Activated naive CD4-positive, alpha-beta T cell treated with anti-CD3 and anti-CD28 coated beads for 36 hours (primary cell): ENCODE measurements around the gene GRPEL1. TPM values are rescaled to one million over a fixed set of nuclear protein-coding genes. Genes with fewer than 3 reads are reported as not detected.

Source experiments
- CTCF ChIA-PET: fragments of 350-600 bp; sonication (Branson Sonifier 250); formaldehyde crosslinking; loops from one replicate; lab custom pipeline; 2021; ENCODE audit warnings: antibody characterized with exemption; lab: Charles Lee
- DNase-seq: peaks from one replicate; pipeline ENCODE4 v3.0.0-alpha.2; 2020
- H3K27ac Mint-ChIP-seq: one replicate; pipeline ENCODE4 v1.8.0; 2021; ENCODE audit warnings: mild to moderate bottlenecking, mixed read lengths
- H3K27me3 Mint-ChIP-seq: one replicate; pipeline ENCODE4 v1.8.0; 2021; ENCODE audit warnings: low read depth, mixed read lengths
- H3K36me3 Mint-ChIP-seq: one replicate; pipeline ENCODE4 v1.8.0; 2021; ENCODE audit warnings: low read depth, mixed read lengths
- H3K4me1 Mint-ChIP-seq: one replicate; pipeline ENCODE4 v1.8.0; 2021; ENCODE audit warnings: low read depth, mixed read lengths
- H3K4me3 Mint-ChIP-seq: one replicate; pipeline ENCODE4 v1.8.0; 2021; ENCODE audit warnings: mild to moderate bottlenecking, moderate library complexity, mixed read lengths
- H3K9me3 Mint-ChIP-seq: one replicate; pipeline ENCODE4 v1.8.0; 2021; ENCODE audit warnings: mixed read lengths
- intact Hi-C: fragments of 100-400 bp; cut with micrococcal nuclease; formaldehyde crosslinking; loops from one replicate; pipeline ENCODE4 v1.15.1; 2023
- total RNA-seq, 2 experiments: library from RNA; stranded (reverse); gene quantifications; one replicate each; pipeline ENCODE4 v1.2.3, GENCODE V29; 2021

GRPEL1 gene
- total RNA-seq, 2 experiments from 2014 or later: 53.7 to 53.9 TPM

DNA sequence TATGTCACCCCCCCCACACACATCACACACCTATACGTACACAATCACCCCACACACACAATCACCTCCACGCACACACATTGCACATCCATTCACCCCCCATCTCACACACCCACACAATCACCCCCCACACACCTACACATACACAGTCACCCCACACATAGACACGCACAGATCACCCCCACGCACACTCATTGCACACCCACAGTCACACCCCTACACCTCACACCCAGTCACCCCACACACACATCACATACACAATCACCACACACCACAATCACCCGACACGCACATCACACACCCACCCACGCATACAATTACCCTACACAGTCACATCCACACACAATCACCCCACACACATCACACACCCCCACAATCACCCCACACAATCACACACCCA is 40.6 kb downstream of the GRPEL1 start:
- CTCF ChIA-PET: no interaction called here
- Mint-ChIP-seq H3K27ac (no peak overlapping the region), H3K4me3 (no peak overlapping the region), H3K36me3 (peaks cover 19% of the 10 kb centered on the region), H3K9me3 (no peaks in the 10 kb centered on the region), H3K4me1 (no peaks in the 10 kb centered on the region), H3K27me3 (no peaks in the 10 kb centered on the region)
- intact Hi-C loops: no loop called here
- no peak for DNase-seq

DNA sequence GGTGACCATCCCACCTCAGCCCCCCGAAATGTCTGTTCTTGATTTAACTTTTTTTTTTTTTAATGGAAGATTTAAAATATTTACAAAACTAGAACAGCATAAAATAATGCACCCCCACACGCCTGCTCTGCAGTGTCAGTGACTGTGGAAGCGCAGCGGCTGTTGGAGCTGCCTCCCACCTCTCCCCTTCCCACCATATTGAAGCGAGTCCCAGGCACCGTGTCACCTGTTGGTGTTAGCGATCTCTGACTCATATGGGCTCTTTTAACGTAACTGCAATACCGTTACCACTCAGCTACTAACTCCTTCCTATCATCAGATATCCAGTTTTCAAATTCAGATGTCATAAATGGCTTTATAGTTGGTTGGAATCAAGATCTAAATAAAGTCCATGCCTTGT is 41.8 kb downstream of the GRPEL1 start:
- Mint-ChIP-seq H3K27ac (no peak overlapping the region), H3K9me3 (no peaks in the 10 kb centered on the region), H3K36me3 (peaks cover 20% of the 10 kb centered on the region), H3K4me1 (no peaks in the 10 kb centered on the region), H3K27me3 (no peaks in the 10 kb centered on the region), H3K4me3 (no peak overlapping the region)
- CTCF ChIA-PET: no interaction called here
- DNase-seq: no peak
- intact Hi-C loops: no loop called here

DNA sequence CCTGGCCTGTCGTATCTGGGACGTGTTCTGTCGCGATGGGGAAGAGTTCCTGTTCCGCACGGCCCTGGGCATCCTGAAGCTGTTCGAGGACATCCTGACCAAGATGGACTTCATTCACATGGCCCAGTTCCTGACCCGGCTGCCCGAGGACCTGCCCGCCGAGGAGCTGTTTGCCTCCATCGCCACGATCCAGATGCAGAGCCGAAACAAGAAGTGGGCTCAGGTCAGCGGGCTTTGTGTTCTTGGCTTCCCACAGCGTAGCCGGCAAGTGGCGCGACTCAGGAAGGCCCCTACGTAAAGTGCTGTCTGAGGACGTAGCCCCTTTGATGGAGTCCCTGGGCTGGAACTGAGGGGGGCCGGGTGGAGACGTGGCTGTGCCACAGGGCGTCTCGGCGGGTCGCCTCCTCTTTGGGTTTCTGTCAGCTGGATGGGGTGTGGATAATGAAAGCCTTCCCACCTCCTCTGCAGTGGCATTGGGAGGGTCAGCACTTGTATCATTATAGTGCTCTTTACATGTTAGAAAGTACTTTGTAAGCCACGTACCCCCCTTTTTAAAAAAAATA is 42.7 kb downstream of the GRPEL1 start:
- no peak overlapping the region for H3K4me3 Mint-ChIP-seq
- H3K27me3 Mint-ChIP-seq: no peaks in the 10 kb centered on the region
- peaks cover 20% of the 10 kb centered on the region for H3K36me3 Mint-ChIP-seq
- CTCF ChIA-PET: interaction anchor here (0.5 kb wide), 1 partner anchor 118 kb away, joined by 3 read pairs; no protein-coding TSS in a partner anchor
- H3K27ac Mint-ChIP-seq: no peak overlapping the region
- no peaks in the 10 kb centered on the region for H3K9me3 Mint-ChIP-seq
- DNase-seq: no peak
- intact Hi-C loops: no loop called here
- no peaks in the 10 kb centered on the region for H3K4me1 Mint-ChIP-seq

DNA sequence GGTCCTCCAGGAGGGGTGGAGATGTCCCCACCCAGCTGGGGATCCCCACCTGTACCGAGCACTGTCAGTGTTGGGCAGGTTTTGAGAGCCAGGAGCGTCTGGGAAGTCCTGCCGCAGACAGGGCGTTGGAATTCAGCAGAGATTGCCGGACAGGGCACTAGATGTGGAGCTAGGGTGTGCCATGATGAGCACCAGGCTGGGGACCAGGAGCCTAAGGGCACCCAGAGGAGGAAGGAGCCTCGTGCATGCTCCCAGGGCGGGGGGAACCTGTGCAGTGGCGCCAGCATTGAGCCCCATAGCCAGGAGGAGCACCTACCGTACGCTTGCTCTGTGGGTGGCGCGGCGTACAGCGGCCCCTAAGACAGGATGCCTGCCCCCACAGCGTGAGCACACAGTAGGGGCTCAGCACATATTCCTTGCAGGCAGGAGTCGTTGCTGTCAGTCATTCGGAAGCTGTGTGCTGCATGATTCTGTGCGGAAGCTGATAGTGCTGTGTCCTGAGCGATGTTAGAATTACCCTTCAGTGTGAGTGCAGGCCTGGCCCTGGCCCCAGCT is 43.5 kb downstream of the GRPEL1 start:
- DNase-seq: no peak
- H3K9me3 Mint-ChIP-seq: no peaks in the 10 kb centered on the region
- peaks cover 20% of the 10 kb centered on the region for H3K36me3 Mint-ChIP-seq
- no peaks in the 10 kb centered on the region for H3K4me1 Mint-ChIP-seq
- CTCF ChIA-PET: interaction anchor here (0.5 kb wide), 1 partner anchor 118 kb away, joined by 3 read pairs; no protein-coding TSS in a partner anchor
- H3K27me3 Mint-ChIP-seq: no peaks in the 10 kb centered on the region
- intact Hi-C loops: no loop called here
- no peak overlapping the region for H3K4me3 Mint-ChIP-seq
- no peak overlapping the region for H3K27ac Mint-ChIP-seq

DNA sequence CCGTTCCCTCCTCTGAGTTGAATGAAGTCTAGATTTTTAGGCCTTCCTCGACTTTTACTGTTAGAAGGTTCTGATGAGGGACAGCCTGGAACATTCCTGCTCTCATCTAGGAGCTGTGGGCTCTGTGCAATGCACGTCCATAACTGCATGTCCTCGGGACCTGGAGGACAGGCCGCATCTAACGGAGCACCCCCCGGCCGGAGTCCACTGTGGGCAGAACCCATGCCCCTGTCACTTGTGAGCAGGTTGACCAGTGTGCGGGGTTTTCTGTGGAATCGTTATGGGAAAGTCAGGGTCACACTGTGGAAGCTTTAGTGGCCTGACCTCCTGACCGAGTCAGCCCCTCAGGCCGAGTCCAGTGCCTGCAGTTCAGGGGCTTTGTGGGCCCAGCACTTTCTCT is 44.0 kb downstream of the GRPEL1 start:
- no peaks in the 10 kb centered on the region for H3K27me3 Mint-ChIP-seq
- no peak overlapping the region for H3K27ac Mint-ChIP-seq
- CTCF ChIA-PET: no interaction called here
- intact Hi-C loops: no loop called here
- no peak overlapping the region for H3K4me3 Mint-ChIP-seq
- no peaks in the 10 kb centered on the region for H3K9me3 Mint-ChIP-seq
- no peaks in the 10 kb centered on the region for H3K4me1 Mint-ChIP-seq
- no peak for DNase-seq
- H3K36me3 Mint-ChIP-seq: peaks cover 18% of the 10 kb centered on the region

DNA sequence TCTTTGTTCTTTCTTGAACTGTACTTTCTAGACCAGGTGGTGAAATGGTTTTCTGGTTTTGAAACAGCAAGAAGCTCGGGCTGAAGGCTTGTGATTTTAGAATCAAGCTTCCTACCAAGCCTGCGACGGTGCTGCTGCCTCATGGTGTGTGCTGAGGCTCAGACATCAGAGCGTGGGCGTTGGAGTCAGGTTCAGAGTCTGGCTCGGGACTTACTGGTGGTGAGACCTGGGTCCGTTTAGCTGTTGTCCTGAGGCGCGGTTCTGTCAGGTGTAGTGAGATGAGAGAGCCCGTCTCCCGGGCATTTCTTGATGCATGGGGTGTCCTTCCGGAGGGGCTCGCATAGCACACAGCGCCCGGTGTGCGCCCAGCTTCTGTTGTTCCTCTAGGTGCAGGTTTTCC is 44.4 kb downstream of the GRPEL1 start:
- intact Hi-C loops: no loop called here
- no peaks in the 10 kb centered on the region for H3K4me1 Mint-ChIP-seq
- no peak overlapping the region for H3K27ac Mint-ChIP-seq
- H3K27me3 Mint-ChIP-seq: no peaks in the 10 kb centered on the region
- peaks cover 17% of the 10 kb centered on the region for H3K36me3 Mint-ChIP-seq
- no peak overlapping the region for H3K4me3 Mint-ChIP-seq
- no peaks in the 10 kb centered on the region for H3K9me3 Mint-ChIP-seq
- DNase-seq: no peak
- CTCF ChIA-PET: no interaction called here

DNA sequence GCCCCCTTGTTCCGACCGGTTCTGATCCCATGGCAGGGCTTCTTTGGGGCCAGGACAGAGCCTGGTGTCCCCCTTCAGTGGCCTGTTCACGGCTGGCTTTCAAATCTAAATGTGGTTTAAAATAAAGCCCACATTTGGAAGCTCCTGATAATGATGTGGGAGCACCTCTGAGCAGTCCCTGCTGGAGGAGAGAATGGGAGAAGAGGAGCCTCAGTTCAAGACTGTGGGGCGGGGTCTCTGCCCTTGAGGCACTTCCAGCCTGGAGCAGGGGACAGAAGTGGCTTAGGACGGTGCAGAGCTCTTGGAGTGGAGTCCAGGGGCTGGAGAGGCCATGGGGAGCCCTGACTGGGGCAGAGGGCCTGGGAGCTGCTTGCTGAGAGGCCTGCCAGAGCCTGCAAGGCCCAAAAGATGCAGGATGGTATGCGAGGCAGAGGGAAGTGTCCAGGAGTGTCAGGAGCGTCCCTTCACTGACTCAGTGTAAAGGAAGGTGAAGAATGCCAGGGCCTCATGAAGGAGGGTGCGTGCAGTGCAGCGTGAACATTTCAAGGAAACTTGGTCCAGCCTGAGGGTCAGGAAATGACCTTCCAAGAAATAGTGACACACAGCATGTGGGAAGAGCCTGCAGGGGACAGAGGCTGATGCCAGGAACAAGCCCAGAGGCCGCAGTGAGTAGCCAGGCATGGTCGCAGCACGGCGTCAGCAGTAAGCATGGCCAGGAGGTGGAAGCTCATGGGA is 45.8 kb downstream of the GRPEL1 start:
- Mint-ChIP-seq H3K36me3 (peaks cover 10% of the 10 kb centered on the region), H3K27me3 (no peaks in the 10 kb centered on the region), H3K9me3 (no peaks in the 10 kb centered on the region), H3K4me3 (no peak overlapping the region), H3K27ac (no peak overlapping the region), H3K4me1 (no peaks in the 10 kb centered on the region)
- CTCF ChIA-PET: interaction anchor here (0.6 kb wide), 2 partner anchors 146 to 305 kb away, joined by 3 to 4 read pairs; no protein-coding TSS in a partner anchor
- intact Hi-C loops: no loop called here
- no peak for DNase-seq

DNA sequence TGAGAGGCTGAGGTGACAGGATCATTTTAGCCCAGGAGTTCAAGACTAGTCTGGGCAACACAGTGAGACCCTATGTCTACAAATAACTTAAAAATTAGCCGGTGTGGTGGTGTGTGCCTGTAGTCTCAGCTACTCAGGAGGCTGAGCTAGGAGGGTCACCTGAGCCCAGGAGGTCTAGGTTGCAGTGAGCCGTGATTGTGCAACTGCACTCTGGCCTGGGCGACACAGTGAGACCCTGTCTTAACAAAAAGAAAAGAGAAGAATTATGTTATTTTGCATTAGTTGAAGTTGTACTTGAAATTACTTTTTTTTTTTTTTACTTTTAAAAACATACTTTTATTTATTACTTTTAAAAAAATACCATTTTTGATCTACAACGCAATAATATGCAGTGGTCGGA is 46.5 kb downstream of the GRPEL1 start:
- Mint-ChIP-seq H3K36me3 (peaks cover 5% of the 10 kb centered on the region), H3K4me3 (no peak overlapping the region), H3K27ac (no peak overlapping the region), H3K9me3 (no peaks in the 10 kb centered on the region), H3K27me3 (no peaks in the 10 kb centered on the region), H3K4me1 (no peaks in the 10 kb centered on the region)
- no peak for DNase-seq
- CTCF ChIA-PET: interaction anchor here (0.6 kb wide), 1 partner anchor 304 kb away, joined by 4 read pairs; no protein-coding TSS in a partner anchor
- intact Hi-C loops: no loop called here

DNA sequence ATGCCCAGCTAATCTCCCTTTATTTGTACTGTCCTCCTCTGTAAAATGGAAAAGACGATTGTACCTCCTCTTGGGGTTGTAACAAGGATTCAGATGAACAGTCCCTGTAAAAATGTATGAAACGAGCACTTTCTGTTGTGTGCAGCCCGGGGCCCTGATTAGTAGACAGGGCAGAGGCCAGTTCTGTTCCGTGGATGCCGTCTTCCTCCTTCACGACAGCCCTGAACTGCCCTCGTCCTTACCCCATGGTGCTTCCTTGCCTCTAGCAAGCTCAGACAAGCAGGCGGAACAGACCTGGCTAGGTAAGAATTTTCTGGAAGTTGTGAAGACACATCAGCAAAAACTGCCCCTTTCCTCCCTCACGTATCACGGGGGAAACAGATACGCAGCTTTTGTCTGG is 47.0 kb downstream of the GRPEL1 start:
- Mint-ChIP-seq H3K36me3 (peaks cover 5% of the 10 kb centered on the region), H3K4me1 (no peaks in the 10 kb centered on the region), H3K9me3 (no peaks in the 10 kb centered on the region), H3K27ac (no peak overlapping the region), H3K4me3 (no peak overlapping the region), H3K27me3 (no peaks in the 10 kb centered on the region)
- intact Hi-C loops: no loop called here
- CTCF ChIA-PET: no interaction called here
- no peak for DNase-seq

DNA sequence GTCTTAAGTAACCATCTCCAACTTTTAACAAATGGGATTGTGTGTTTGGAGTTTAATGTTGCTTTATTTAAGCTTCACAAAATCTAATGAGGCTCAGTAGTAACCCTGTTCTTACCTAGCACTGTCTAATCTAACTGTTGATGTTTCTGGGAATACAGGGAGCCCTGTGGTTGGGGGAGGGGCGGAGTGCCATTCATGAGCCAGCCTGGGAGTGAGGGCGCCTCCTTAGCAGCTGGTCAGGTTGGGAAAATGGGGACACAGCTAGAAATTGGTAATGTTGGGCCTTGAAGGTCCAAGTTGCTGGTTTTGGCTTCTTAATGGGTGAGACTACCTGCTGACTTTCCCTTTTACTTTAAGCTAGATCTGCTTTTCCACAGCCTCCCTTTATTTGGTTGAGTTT is 47.6 kb downstream of the GRPEL1 start:
- H3K4me1 Mint-ChIP-seq: no peaks in the 10 kb centered on the region
- CTCF ChIA-PET: no interaction called here
- H3K4me3 Mint-ChIP-seq: no peak overlapping the region
- no peak for DNase-seq
- H3K27ac Mint-ChIP-seq: no peak overlapping the region
- H3K9me3 Mint-ChIP-seq: no peaks in the 10 kb centered on the region
- intact Hi-C loops: no loop called here
- no peaks in the 10 kb centered on the region for H3K27me3 Mint-ChIP-seq
- H3K36me3 Mint-ChIP-seq: peaks cover 5% of the 10 kb centered on the region

DNA sequence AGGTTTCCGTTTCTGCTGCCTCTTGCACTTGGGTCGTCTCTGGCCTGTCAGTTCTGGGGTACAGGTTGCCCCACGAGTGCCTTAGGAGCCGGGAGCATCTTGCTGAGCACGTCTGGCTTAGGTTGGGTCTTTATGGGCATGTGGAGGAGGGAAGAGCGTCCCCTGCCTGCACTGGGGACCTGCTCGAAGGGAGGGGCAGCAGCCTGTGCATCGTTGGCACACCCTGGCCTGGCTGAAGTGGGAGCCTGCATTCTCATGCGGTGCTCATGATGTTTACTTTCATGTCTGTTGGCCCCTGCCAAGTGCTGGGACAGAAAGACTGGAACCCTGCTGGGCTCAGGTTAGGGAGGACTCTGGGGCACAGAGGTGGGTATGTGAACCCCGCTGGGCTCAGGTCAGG is 48.5 kb downstream of the GRPEL1 start:
- CTCF ChIA-PET: interaction anchor here (1.5 kb wide), 1 partner anchor 84 kb away, joined by 3 read pairs; no protein-coding TSS in a partner anchor
- no peaks in the 10 kb centered on the region for H3K9me3 Mint-ChIP-seq
- intact Hi-C loops: no loop called here
- H3K36me3 Mint-ChIP-seq: peaks cover 10% of the 10 kb centered on the region
- DNase-seq: no peak
- no peaks in the 10 kb centered on the region for H3K27me3 Mint-ChIP-seq
- no peak overlapping the region for H3K4me3 Mint-ChIP-seq
- no peaks in the 10 kb centered on the region for H3K4me1 Mint-ChIP-seq
- H3K27ac Mint-ChIP-seq: no peak overlapping the region

DNA sequence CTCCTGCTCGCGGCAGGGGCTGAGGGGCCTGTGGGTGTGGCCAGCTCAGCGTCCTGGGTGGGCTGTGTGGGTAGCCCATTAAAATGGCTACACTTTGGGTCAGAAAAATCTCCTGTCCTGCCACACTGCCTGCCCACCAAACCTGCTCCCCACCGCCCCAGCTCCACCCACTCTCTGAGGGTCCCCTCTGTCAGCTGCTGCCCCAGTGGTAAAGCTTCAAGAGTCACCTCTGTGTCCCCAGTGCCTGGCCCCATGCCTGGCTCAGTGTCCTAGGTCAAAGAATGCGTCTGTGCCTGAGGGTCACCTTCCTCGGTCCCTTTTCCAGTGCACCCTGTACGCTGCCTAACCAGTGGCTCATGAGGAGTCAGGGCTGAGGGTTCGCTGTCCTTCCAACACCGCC is 49.6 kb downstream of the GRPEL1 start:
- H3K4me1 Mint-ChIP-seq: peaks cover 2% of the 10 kb centered on the region
- CTCF ChIA-PET: interaction anchor here (1.5 kb wide), 1 partner anchor 85 kb away, joined by 3 read pairs; no protein-coding TSS in a partner anchor
- intact Hi-C loops: no loop called here
- no peaks in the 10 kb centered on the region for H3K9me3 Mint-ChIP-seq
- peaks cover 18% of the 10 kb centered on the region for H3K36me3 Mint-ChIP-seq
- no peak overlapping the region for H3K4me3 Mint-ChIP-seq
- no peak for DNase-seq
- no peaks in the 10 kb centered on the region for H3K27me3 Mint-ChIP-seq
- H3K27ac Mint-ChIP-seq: no peak overlapping the region
